ENCODE measurements around the gene TRIM65. TPM values are rescaled to one million over a fixed set of nuclear protein-coding genes. Genes with fewer than 3 reads are reported as not detected.

The TRIM65 gene
- total RNA-seq, 1 donor from 2014 or later, result 21.9 TPM

GRCh38 chr17:75902406-75902805 lies 5.7 kb upstream of the TRIM65 start:
- Mint-ChIP-seq H3K27me3 (ENCODE audit: low read depth) (no peaks in the 10 kb centered on the region), H3K4me1 (peaks cover 7% of the 10 kb centered on the region), H3K36me3 (peaks cover 9% of the 10 kb centered on the region), H3K27ac (no peak overlapping the region), H3K4me3 (no peak overlapping the region), H3K9me3 (no peaks in the 10 kb centered on the region)
- no peak for DNase-seq (ENCODE audit: low spot score in 2 of 2, unreplicated experiment in 2 of 2)
- TF ChIP-seq CTCF (IDR thresholded peaks at IDR 0.05; ENCODE audit: unreplicated experiment), result no peak

- peaks cover 9% of the 10 kb centered on the region for H3K36me3 Mint-ChIP-seq
- H3K4me3 Mint-ChIP-seq, result no peak overlapping the region
- H3K27me3 Mint-ChIP-seq (ENCODE audit: low read depth), result no peaks in the 10 kb centered on the region
- peaks cover 8% of the 10 kb centered on the region for H3K4me1 Mint-ChIP-seq
- no peak overlapping the region for H3K27ac Mint-ChIP-seq
- H3K9me3 Mint-ChIP-seq, result no peaks in the 10 kb centered on the region
- no peak for DNase-seq (ENCODE audit: low spot score in 2 of 2, unreplicated experiment in 2 of 2)
- no peak for TF ChIP-seq CTCF (IDR thresholded peaks at IDR 0.05; ENCODE audit: unreplicated experiment)
Measured at GRCh38 chr17:75901727-75902126, 5.0 kb upstream of the TRIM65 start.

- TF ChIP-seq CTCF (IDR thresholded peaks at IDR 0.05; ENCODE audit: unreplicated experiment), result no peak
- no peaks in the 10 kb centered on the region for H3K9me3 Mint-ChIP-seq
- H3K27me3 Mint-ChIP-seq (ENCODE audit: low read depth), result no peaks in the 10 kb centered on the region
- H3K4me3 Mint-ChIP-seq, result no peak overlapping the region
- H3K36me3 Mint-ChIP-seq, result peaks cover 9% of the 10 kb centered on the region
- no peak overlapping the region for H3K27ac Mint-ChIP-seq
- DNase-seq (ENCODE audit: low spot score in 2 of 2, unreplicated experiment in 2 of 2), result no peak
- peaks cover 9% of the 10 kb centered on the region for H3K4me1 Mint-ChIP-seq
Measured at GRCh38 chr17:75900691-75901533, 4.2 kb upstream of the TRIM65 start.

GRCh38 chr17:75899767-75900468 lies 3.2 kb upstream of the TRIM65 start:
- Mint-ChIP-seq H3K27me3 (ENCODE audit: low read depth) (no peaks in the 10 kb centered on the region), H3K4me1 (peaks cover 18% of the 10 kb centered on the region)

GRCh38 chr17:75899353-75899752 lies 2.6 kb upstream of the TRIM65 start:
- Mint-ChIP-seq H3K4me1 (peaks cover 19% of the 10 kb centered on the region), H3K27me3 (ENCODE audit: low read depth) (no peaks in the 10 kb centered on the region), H3K36me3 (peaks cover 9% of the 10 kb centered on the region), H3K4me3 (no peak overlapping the region), H3K9me3 (no peaks in the 10 kb centered on the region), H3K27ac (no peak overlapping the region)
- no peak for DNase-seq (ENCODE audit: low spot score in 2 of 2, unreplicated experiment in 2 of 2)
- TF ChIP-seq CTCF (IDR thresholded peaks at IDR 0.05; ENCODE audit: unreplicated experiment), result no peak

More at GRCh38 chr17:75899767-75900468, 3.2 kb upstream of the TRIM65 start:
- TF ChIP-seq CTCF (IDR thresholded peaks at IDR 0.05; ENCODE audit: unreplicated experiment), result no peak
- H3K4me3 Mint-ChIP-seq, result no peak overlapping the region
- no peak for DNase-seq (ENCODE audit: low spot score in 2 of 2, unreplicated experiment in 2 of 2)
- peaks cover 9% of the 10 kb centered on the region for H3K36me3 Mint-ChIP-seq
- H3K9me3 Mint-ChIP-seq, result no peaks in the 10 kb centered on the region
- H3K27ac Mint-ChIP-seq, result no peak overlapping the region
